Limb (tissue), 2 donors: Measurements from ENCODE around the gene DPY19L3.
A peak's percentile ranks its signal among the peaks of the same experiment; 100 is the strongest.
"Not testable (repeated sequence)": the region's sequence is repeated elsewhere in the genome, so short reads cannot be mapped to it uniquely, and the experiment has no call there.

Experiments
- DNase-seq, 2 donors: peaks; one replicate each; pipeline ENCODE4 v3.0.0-alpha.2; 2016; ENCODE audit errors: extremely low spot score in 2 of 2

The DPY19L3 gene

GRCh38 chr19:32442650-32443049 is 37.1 kb downstream of the DPY19L3 start:
- DNase-seq = no peak

- not testable (repeated sequence) for DNase-seq
These were observed 42.0 kb downstream of the DPY19L3 start for GRCh38 chr19:32447534-32447933.

DNA sequence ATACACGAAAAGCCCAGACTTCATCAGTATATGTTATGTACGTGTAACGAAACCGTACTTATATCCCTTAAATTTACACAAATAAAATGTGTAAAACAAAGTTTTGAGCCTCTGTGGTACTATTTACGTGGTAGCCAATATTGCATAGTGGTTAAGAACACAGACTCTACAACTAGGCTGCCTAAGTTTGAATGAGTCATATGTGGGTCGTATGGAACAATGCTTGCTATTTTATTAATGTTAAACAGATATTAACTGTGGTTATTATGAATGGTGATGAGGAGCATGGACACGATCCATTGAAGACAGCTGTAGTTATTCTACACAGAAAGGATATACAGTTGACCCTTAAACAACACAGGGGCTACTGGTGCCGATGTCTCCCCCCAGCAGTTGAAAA is 42.5 kb downstream of the DPY19L3 start:
- DNase-seq = no peak

DNA sequence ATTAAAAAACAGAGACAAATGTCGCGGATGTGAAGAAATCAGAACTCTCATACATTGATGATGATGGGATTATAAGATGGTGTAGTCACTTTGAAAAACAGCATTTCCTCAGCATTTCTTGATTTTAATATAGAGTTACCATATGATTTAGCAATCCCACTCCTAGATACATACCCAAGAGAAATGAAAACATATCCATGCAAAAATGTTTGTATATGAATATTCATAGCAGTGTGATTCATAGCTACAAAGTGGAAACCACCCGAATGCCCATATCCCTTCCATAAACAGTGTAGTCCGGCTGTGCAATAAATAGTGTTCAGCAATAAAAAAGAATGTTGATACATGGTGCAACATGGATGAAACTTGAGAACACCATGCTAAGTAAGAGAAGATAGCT is 44.6 kb downstream of the DPY19L3 start:
- DNase-seq = no peak

DNA sequence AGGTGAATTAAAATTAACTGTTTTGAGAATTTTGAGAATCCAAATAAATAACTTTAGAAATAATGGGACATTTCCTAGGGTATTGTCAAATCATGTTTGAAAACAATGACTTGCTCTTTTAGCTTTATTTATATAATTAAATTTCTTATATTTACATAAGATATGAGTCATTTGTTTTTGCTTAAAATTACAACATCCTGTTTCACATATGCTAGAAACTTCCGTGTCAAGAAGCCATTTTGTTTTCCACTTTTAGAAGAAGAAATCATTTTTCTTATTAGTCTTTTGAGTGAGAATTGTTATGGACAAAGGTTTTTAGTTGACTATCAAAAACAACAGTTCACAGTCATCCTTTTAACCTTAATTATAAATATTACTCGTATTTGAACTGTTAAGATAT is 48.2 kb downstream of the DPY19L3 start:
- DNase-seq = no peak

DNA sequence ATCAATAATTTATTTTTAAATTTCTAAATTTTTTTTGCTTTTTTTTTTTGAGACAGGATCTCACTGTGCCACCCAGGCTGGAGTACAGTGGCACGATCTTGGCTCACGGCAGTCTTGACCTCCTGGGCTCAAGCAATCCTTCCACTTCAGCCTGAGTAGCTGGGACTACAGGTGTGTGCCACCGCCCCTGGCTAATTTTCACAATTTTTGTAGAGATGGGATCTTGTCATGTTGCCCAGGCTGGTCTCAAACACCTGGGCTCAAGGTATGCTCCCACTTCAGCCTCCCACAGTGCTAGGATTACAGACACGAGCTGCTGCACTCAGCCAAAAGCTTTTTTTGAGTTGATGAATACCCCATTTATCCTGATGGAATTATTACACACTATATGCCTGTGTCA is 50.8 kb downstream of the DPY19L3 start:
- DNase-seq = no peak

GRCh38 chr19:32457571-32458158 is 52.1 kb downstream of the DPY19L3 start:
- DNase-seq = no peak

- DNase-seq = no peak
These were observed 53.0 kb downstream of the DPY19L3 start for GRCh38 chr19:32458500-32459123.

DNA sequence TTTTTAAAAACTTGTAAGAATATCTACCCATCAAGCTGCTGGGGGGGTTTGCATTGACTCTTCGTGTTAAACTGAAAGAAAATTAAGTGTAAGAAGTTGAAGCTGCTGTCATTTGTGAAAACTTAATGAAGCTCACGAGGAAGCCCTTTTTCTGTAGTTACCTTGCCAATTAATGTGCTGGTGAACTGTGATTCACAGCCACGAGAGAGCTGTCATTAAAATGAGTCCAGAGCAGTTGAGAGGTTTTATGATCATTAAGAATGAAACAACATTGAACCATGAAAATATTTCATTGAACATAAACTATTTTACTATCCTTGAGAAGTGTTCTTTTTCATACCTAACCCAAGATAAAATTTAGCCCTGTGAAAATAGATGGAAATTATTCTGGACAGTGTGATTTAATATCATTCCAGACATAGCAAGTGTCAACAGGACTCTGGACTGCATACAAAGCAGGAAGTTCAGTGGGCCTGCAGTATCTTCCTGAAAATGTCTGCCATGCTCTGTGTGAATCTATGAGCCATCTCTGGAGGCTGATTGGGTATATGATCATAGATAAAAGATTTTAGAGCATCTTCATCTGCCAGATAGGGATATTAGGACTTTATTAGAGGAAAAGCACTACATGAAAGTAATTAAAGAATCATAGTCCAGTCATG is 53.8 kb downstream of the DPY19L3 start:
- no peak for DNase-seq

GRCh38 chr19:32460476-32460875 is 54.9 kb downstream of the DPY19L3 start:
- no peak for DNase-seq

DNA sequence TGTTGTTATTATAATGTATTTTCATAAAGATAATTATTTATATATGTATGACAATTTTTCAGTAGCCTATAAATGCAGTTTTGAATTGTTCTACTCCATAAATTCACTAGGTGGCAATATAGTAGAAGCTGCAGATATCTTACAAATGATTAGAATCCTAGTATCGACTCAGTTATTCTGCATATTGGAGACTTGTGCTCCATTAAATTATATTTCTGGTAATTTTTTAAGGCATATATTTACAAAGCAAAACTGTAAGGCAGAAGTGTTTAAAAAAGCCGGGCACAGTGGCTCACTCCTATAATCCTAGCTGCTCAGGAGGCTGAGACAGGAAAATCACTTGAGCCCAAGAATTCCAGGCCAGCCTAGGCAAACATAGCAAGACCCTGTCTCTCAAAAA is 58.7 kb downstream of the DPY19L3 start:
- peak in 1 of 2 donors; percentile 21 for DNase-seq

DNA sequence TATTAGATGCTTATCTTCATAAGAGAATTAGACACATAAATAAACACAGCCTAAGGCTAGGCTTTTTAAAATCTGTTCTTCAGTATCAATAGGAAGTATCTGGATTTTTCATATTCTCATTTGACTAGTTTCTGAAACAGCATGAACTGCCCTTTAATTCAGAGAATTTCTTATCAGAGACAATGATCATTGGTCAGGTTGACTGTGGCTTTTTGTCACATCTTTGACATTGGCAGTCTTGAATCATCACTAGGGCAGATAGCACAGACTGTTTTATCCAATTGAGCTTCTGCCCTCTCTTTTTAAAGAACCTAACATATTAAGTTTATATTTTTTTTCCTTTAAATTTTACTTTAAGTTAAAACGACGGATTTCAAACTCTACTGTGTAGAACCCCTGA is 59.6 kb downstream of the DPY19L3 start:
- no peak for DNase-seq

- DNase-seq = no peak
These were observed 64.2 kb downstream of the DPY19L3 start for GRCh38 chr19:32469795-32470194.

DNA sequence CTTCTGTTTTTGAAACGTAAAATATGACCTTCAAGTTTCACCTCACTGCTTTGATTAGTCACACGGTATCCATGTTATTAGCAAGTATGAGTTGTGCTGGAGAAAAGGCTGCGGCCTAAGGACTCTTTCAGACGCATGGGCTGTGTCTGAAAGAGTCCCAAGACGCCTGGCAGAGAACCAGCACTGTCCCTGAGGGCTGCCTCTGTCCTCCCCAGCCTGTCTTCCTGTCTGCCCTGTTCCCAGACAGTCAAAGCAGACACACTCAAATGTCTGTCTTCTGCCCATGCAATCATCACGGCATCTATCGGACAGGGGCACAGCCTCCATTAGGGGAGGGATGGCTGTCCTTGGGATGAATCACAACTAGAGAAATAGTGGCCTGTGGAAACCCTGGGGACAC is 65.5 kb downstream of the DPY19L3 start:
- DNase-seq = no peak

- no peak for DNase-seq
These were observed 66.2 kb downstream of the DPY19L3 start for GRCh38 chr19:32471811-32472210.

- DNase-seq = no peak
These were observed 69.8 kb downstream of the DPY19L3 start for GRCh38 chr19:32475141-32476031.

- no peak for DNase-seq
These were observed 70.4 kb downstream of the DPY19L3 start for GRCh38 chr19:32476032-32476350.

DNA sequence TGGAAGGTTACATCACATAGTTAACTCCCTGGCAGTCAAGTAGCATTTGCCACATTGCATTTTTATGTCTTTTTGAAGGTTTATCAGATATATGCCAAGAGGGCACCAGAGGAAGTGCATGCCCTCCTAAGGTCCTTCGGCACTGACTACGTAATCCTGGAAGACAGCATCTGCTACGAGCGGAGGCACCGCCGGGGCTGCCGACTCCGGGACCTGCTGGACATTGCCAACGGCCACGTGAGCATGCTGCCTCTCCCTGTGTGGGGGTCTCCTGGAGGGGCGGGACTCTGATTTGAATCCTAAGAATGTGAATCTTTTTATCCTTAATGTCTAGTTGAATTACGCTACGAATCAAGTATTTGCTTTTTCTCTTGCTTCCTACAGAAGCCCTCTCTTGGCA is 74.8 kb downstream of the DPY19L3 start:
- DNase-seq = no peak

GRCh38 chr19:32483574-32483973 is 78.0 kb downstream of the DPY19L3 start:
- DNase-seq = no peak

GRCh38 chr19:32489971-32490370 is 84.4 kb downstream of the DPY19L3 start:
- no peak for DNase-seq

DNA sequence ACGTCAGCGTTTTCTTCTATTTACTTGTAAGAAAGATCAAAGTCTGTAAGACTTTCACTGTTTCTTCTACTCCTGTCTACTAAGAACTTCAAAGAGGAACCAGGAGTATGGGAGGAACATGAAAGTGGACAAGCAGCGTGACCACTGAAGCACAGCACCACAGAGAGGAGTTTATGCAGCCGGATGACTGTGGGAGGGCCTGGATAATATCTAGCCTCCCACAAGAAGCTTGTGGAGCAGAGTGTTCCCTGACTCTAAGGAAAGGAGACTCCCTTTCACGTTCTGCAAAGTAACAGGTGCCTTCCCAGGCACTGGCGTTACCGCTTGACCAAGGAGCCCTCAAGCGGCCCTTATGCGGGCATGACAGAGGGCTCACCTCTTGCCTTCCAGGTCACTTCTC is 91.8 kb downstream of the DPY19L3 start:
- DNase-seq = no peak

GRCh38 chr19:32498648-32499200 is 93.2 kb downstream of the DPY19L3 start:
- no peak for DNase-seq
